Neural cell (in vitro differentiated cells): ENCODE measurements around the gene SLC16A10.

Experiments used
- CTCF ChIP-seq: fragments of 450-650 bp; IDR thresholded peaks from 2 replicates; pipeline ENCODE4 v1.5.1; 2014; ENCODE audit warnings: antibody characterized with exemption, mild to moderate bottlenecking, moderate library complexity; ENCODE audit not compliant: poor library complexity, severe bottlenecking
- EP300 ChIP-seq: fragments of 450-650 bp; conservative IDR thresholded peaks from 2 replicates; pipeline ENCODE4 v1.6.1; 2014; ENCODE audit warnings: antibody characterized with exemption, mild to moderate bottlenecking, moderate library complexity; ENCODE audit not compliant: poor library complexity, severe bottlenecking
- EZH2 ChIP-seq: fragments of 200-600, 300-800 bp; shearing (Covaris generic), sonication (generic); IDR thresholded peaks from 2 replicates; pipeline ENCODE4 v1.6.1; 2014; ENCODE audit warnings: antibody characterized with exemption, low read length, borderline replicate concordance, mild to moderate bottlenecking; ENCODE audit not compliant: insufficient read depth, poor library complexity, severe bottlenecking
- MXI1 ChIP-seq: fragments of 450-650 bp; conservative IDR thresholded peaks from 2 replicates; pipeline ENCODE4 v1.6.1; 2014; ENCODE audit warnings: antibody characterized with exemption, mild to moderate bottlenecking; ENCODE audit not compliant: poor library complexity, severe bottlenecking
- POLR2AphosphoS5 ChIP-seq: IDR thresholded peaks from 2 replicates; pipeline ENCODE4 v1.6.1; 2012
- RAD21 ChIP-seq: fragments of 450-650 bp; conservative IDR thresholded peaks from 2 replicates; pipeline ENCODE4 v1.6.1; 2014; ENCODE audit warnings: antibody characterized with exemption, mild to moderate bottlenecking, moderate library complexity
- REST ChIP-seq: IDR thresholded peaks from 2 replicates; pipeline ENCODE4 v1.6.1; 2012; ENCODE audit warnings: borderline replicate concordance
- SMC3 ChIP-seq: fragments of 450-650 bp; conservative IDR thresholded peaks from 2 replicates; pipeline ENCODE4 v1.6.1; 2014; ENCODE audit warnings: antibody characterized with exemption, mild to moderate bottlenecking, moderate library complexity; ENCODE audit not compliant: poor library complexity
- TAF1 ChIP-seq: IDR thresholded peaks from 2 replicates; pipeline ENCODE4 v1.6.1; 2012; ENCODE audit warnings: low read depth

GRCh38 chr6:111231090-111231459 lies 143.8 kb downstream of the SLC16A10 start:
- no peak for TF ChIP-seq EZH2
- no peak for TF ChIP-seq POLR2AphosphoS5
- TF ChIP-seq CTCF = no peak
- no peak for TF ChIP-seq REST
- TF ChIP-seq TAF1 = no peak
- no peak for TF ChIP-seq EP300
- no peak for TF ChIP-seq RAD21
- no peak for TF ChIP-seq SMC3
- TF ChIP-seq MXI1 = no peak
